Suppressor macrophage treated with lipopolysaccharide for 4 hours (primary cell): ENCODE data around the gene RNF31.

Experiments used
- DNase-seq: peaks from one replicate; pipeline ENCODE4 v3.0.0-alpha.2; 2020

RNF31 gene

GRCh38 chr14:24204163-24205146 lies 57.2 kb downstream of the RNF31 start:
- DNase-seq: no peak

GRCh38 chr14:24206260-24207103 lies 59.2 kb downstream of the RNF31 start:
- no peak for DNase-seq

- no peak for DNase-seq
Measured at GRCh38 chr14:24207104-24207551, 59.8 kb downstream of the RNF31 start.

DNA sequence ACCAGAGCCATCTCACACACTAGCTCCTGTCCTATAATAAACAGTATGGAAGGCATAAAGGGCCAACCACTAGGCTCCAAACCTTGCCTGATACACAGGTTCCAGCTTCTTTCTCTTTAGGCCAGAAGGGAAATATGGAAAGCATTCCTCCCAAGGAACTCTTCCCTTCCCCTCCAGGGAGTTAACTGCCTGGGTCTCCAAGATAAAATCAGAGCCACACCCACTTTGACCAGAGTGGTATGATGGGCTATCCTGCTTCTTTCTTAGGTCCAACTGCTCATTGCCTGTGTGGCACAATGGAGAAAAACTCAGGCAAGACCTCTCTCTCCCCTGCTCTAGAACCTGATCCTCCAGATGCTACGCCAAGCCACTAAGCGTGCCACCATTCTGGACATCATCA lies 60.3 kb downstream of the RNF31 start:
- DNase-seq: no peak
